HG02798 (cell line): ENCODE data around the gene SLX4IP.
"Not testable (repeated sequence)": the region's sequence is repeated elsewhere in the genome, so short reads cannot be mapped to it uniquely, and the experiment has no call there.

Source experiments
- ATAC-seq: cut with Tn5 transposase; IDR thresholded peaks from one replicate; pipeline ENCODE4 v1.9.1; 2021; ENCODE audit warnings: mild to moderate bottlenecking; ENCODE audit not compliant: unreplicated experiment, poor library complexity

SLX4IP gene

GRCh38 chr20:10590950-10591671, 156.0 kb downstream of the SLX4IP start:
- ATAC-seq = no peak

GRCh38 chr20:10591946-10592521, 156.9 kb downstream of the SLX4IP start:
- ATAC-seq = no peak

GRCh38 chr20:10594296-10594868, 159.3 kb downstream of the SLX4IP start:
- ATAC-seq = no peak

GRCh38 chr20:10595266-10595665, 160.2 kb downstream of the SLX4IP start:
- ATAC-seq = no peak

GRCh38 chr20:10595985-10596384, 160.9 kb downstream of the SLX4IP start:
- no peak for ATAC-seq

GRCh38 chr20:10596710-10597121, 161.6 kb downstream of the SLX4IP start:
- no peak for ATAC-seq

GRCh38 chr20:10597637-10598036, 162.5 kb downstream of the SLX4IP start:
- ATAC-seq = no peak

GRCh38 chr20:10602221-10602871, 167.2 kb downstream of the SLX4IP start:
- ATAC-seq = no peak

- no peak for ATAC-seq
Observed at GRCh38 chr20:10603378-10603777, 168.3 kb downstream of the SLX4IP start.

GRCh38 chr20:10603971-10604864, 169.1 kb downstream of the SLX4IP start:
- ATAC-seq = no peak

GRCh38 chr20:10604865-10605440, 169.8 kb downstream of the SLX4IP start:
- ATAC-seq = no peak

GRCh38 chr20:10605547-10606195, 170.6 kb downstream of the SLX4IP start:
- no peak for ATAC-seq

GRCh38 chr20:10609276-10609675, 174.2 kb downstream of the SLX4IP start:
- no peak for ATAC-seq

- ATAC-seq = no peak
Observed at GRCh38 chr20:10609770-10610169, 174.7 kb downstream of the SLX4IP start.

GRCh38 chr20:10610251-10610650, 175.1 kb downstream of the SLX4IP start:
- no peak for ATAC-seq

- ATAC-seq = peak; percentile 59
Observed at GRCh38 chr20:10611357-10611756, 176.3 kb downstream of the SLX4IP start.

GRCh38 chr20:10613426-10613825, 178.3 kb downstream of the SLX4IP start:
- not testable (repeated sequence) for ATAC-seq

- ATAC-seq = no peak
Observed at GRCh38 chr20:10613911-10614310, 178.8 kb downstream of the SLX4IP start.

GRCh38 chr20:10616212-10616611, 181.1 kb downstream of the SLX4IP start:
- ATAC-seq = no peak
